ENCODE measurements around the gene C2CD4A.
"Not testable (repeated sequence)": the region's sequence is repeated elsewhere in the genome, so short reads cannot be mapped to it uniquely, and the experiment has no call there.

- not testable (repeated sequence) for TF ChIP-seq EZH2 (IDR thresholded peaks at IDR 0.05; ENCODE audit: borderline replicate concordance, low read depth, low read length, severe bottlenecking); POLR2AphosphoS5 (IDR thresholded peaks at IDR 0.05; ENCODE audit: insufficient read depth, low read depth, low read length); POLR2A (IDR thresholded peaks at IDR 0.05; ENCODE audit: low read depth, low read length); CTCF (IDR thresholded peaks at IDR 0.05; ENCODE audit: extremely low read depth in 1 of 2, insufficient read depth in 1 of 2, low read depth in 1 of 2, low read length in 2 of 2); JUN (IDR thresholded peaks at IDR 0.05; ENCODE audit: borderline replicate concordance, insufficient read depth, insufficient read length, low read depth); MAX (IDR thresholded peaks at IDR 0.05; ENCODE audit: insufficient read depth, insufficient read length); MYC (IDR thresholded peaks at IDR 0.05; ENCODE audit: low read depth, low read length); FOS (IDR thresholded peaks at IDR 0.05; ENCODE audit: borderline replicate concordance, insufficient read depth, low read length)
Measured at GRCh38 chr15:62048254-62048653, 18.5 kb upstream of the C2CD4A start.
